ENCODE data around the gene ALK. TPM values are rescaled to one million over a fixed set of nuclear protein-coding genes. Genes with fewer than 3 reads are reported as not detected.

The ALK gene
- total and polyA plus RNA-seq, 12 donors = 0.09 to 1.8 (median 0.53) TPM; not detected in 1

DNA sequence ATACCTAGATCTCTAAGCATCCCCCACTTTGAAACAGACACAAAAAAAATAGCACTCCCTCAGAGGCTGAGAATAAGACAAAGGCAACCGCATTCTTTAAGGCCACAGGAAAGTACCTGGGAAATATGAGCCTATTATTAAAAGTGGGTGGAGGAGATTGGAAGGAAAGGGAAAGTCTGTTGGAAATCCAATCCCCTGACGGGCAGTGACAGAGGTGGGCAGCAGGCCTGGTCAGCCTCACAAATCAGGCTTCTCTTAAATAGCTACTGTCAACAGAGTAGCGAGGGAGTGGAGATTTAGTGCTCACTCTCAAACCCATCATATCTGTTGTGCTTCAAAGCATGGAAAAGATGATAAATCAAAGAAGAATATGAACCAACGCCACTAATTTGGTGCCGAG, 324.4 kb downstream of the ALK start:
- Histone ChIP-seq H3K36me3 (replicated peaks in 1 of 2) (no peaks in the 10 kb centered on the region), H3K9me3 (replicated peaks in 1 of 3) (no peaks in the 10 kb centered on the region), H3K27me3 (no peaks in the 10 kb centered on the region), H3K4me3 (no peak overlapping the region), H3K4me1 (replicated peaks in 1 of 2) (no peaks in the 10 kb centered on the region), H3K27ac (no peak overlapping the region)
- 56 to 61% (median 59%) methylated on average over 5 of the region's 5 CpGs for WGBS, 4 donors
- TF ChIP-seq, protein P1, sequence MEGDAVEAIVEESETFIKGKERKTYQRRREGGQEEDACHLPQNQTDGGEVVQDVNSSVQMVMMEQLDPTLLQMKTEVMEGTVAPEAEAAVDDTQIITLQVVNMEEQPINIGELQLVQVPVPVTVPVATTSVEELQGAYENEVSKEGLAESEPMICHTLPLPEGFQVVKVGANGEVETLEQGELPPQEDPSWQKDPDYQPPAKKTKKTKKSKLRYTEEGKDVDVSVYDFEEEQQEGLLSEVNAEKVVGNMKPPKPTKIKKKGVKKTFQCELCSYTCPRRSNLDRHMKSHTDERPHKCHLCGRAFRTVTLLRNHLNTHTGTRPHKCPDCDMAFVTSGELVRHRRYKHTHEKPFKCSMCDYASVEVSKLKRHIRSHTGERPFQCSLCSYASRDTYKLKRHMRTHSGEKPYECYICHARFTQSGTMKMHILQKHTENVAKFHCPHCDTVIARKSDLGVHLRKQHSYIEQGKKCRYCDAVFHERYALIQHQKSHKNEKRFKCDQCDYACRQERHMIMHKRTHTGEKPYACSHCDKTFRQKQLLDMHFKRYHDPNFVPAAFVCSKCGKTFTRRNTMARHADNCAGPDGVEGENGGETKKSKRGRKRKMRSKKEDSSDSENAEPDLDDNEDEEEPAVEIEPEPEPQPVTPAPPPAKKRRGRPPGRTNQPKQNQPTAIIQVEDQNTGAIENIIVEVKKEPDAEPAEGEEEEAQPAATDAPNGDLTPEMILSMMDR (IDR thresholded peaks at IDR 0.05) = no peak
- TF ChIP-seq POLR2A (IDR thresholded peaks at IDR 0.05) = no peak
- intact Hi-C loops (cut with DNase I) = no loop called here
- no peak for DNase-seq

DNA sequence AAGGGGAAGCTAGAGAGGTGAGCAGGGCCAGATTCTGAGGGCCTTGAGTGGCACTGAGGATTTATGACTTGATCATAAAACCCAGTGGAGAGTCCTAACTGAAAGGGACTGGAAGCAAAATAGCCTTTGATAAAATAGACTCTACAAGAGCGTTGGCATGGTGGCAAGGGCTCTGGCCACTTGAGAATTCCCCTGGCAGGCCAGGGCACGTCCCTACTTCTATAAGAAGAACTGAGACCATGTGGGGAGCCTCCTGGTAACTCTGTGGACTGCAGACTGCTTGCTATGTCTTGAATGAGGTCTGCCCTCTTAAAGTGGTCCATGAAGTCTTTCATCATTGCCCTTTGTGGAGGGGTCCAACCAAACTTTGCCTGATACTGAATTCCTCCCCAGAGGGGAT, 324.8 kb downstream of the ALK start:
- Histone ChIP-seq H3K4me3 (no peak overlapping the region), H3K36me3 (replicated peaks in 1 of 2) (no peaks in the 10 kb centered on the region), H3K9me3 (replicated peaks in 1 of 3) (no peaks in the 10 kb centered on the region), H3K27ac (no peak overlapping the region), H3K27me3 (no peaks in the 10 kb centered on the region), H3K4me1 (replicated peaks in 1 of 2) (no peaks in the 10 kb centered on the region)
- TF ChIP-seq, protein P1 (IDR thresholded peaks at IDR 0.05) = no peak
- TF ChIP-seq POLR2A (IDR thresholded peaks at IDR 0.05) = no peak
- intact Hi-C loops (cut with DNase I) = no loop called here
- DNase-seq = no peak
- WGBS, 4 donors = 38 to 63% (median 59%) methylated on average over 2 of the region's 2 CpGs

DNA sequence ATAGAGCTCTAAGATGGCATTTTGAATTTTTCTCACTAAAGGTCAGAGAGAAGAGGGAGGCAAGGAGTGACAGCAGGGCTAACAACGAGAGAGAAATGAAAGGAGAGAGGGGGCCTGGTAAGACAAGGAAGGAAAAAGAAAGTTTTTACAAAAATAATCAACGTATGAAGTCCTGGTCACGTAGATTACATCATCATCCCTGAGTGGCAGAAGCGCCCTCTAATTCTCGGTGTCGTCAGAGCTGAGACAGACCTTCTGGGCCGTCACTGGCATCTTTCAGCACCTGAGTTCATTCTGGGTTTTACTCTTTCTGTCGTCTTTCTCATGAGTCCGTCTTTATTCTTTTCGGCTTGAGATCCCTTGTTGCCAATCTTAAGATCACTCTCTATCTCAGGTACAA, 329.8 kb downstream of the ALK start:
- Histone ChIP-seq H3K4me1 (replicated peaks in 1 of 2) (no peaks in the 10 kb centered on the region), H3K27ac (no peak overlapping the region), H3K36me3 (replicated peaks in 1 of 2) (no peaks in the 10 kb centered on the region), H3K9me3 (replicated peaks in 1 of 3) (no peaks in the 10 kb centered on the region), H3K27me3 (no peaks in the 10 kb centered on the region), H3K4me3 (no peak overlapping the region)
- 76 to 89% (median 86%) methylated on average over 10 of the region's 10 CpGs for WGBS, 4 donors
- intact Hi-C loops (cut with DNase I) = no loop called here
- no peak for TF ChIP-seq POLR2A (IDR thresholded peaks at IDR 0.05)
- TF ChIP-seq, protein P1 (IDR thresholded peaks at IDR 0.05) = no peak
- DNase-seq = no peak

DNA sequence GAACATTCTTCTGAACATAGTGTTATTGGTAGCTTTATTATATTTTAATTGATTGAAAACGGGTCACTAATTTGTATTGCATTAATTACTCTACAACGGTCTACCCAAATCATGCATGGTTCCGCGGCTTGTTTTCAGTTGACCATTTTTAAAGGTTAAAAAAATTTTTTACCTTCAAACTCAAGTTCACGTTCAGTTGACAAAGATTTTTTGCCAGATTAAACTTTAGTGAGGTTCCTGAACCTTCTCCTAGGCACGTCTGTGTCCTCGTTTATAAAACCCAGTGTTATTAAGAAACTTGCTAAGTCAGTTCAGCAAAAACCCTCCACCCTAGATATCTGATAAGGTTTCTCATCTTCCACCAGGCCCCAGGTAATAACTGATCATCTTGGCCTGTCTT, 331.2 kb downstream of the ALK start:
- Histone ChIP-seq H3K27me3 (no peaks in the 10 kb centered on the region), H3K36me3 (replicated peaks in 1 of 2) (no peaks in the 10 kb centered on the region), H3K27ac (no peak overlapping the region), H3K4me3 (no peak overlapping the region), H3K4me1 (replicated peaks in 1 of 2) (no peaks in the 10 kb centered on the region), H3K9me3 (replicated peaks in 1 of 3) (no peaks in the 10 kb centered on the region)
- DNase-seq = no peak
- intact Hi-C loops (cut with DNase I) = no loop called here
- TF ChIP-seq POLR2A (IDR thresholded peaks at IDR 0.05) = no peak
- TF ChIP-seq, protein P1 (IDR thresholded peaks at IDR 0.05) = no peak
- WGBS, 4 donors = 88 to 90% (median 89%) methylated on average over 7 of the region's 7 CpGs
